Common myeloid progenitor, CD34-positive (primary cell): ENCODE data around the gene GMIP.

Experiments
- CTCF ChIA-PET: fragments of 350-600 bp; sonication (Branson Sonifier 250); formaldehyde crosslinking; loops from one replicate; lab custom pipeline; 2021; ENCODE audit warnings: antibody characterized with exemption; lab: Charles Lee
- POLR2A ChIA-PET: fragments of 350-600 bp; sonication (Branson Sonifier 250); formaldehyde crosslinking; loops from one replicate; lab custom pipeline; 2021; ENCODE audit warnings: antibody characterized with exemption; lab: Charles Lee
- DNase-seq, 3 donors: peaks; one replicate each; pipeline versions ENCODE4 v3.0.0 to v3.0.0-alpha.2; 2013
- H3K27ac ChIP-seq, 2 experiments: 1 replicate in 1 of 2; 2 replicates in 1 of 2; pipeline ENCODE4 v1.7.0; 2013; ENCODE audit warnings: inconsistent platforms in 2 of 2, low read length in 2 of 2, mild to moderate bottlenecking in 2 of 2, low read depth in 1 of 2, moderate library complexity in 1 of 2; ENCODE audit not compliant: severe bottlenecking in 2 of 2, insufficient read depth in 1 of 2, poor library complexity in 1 of 2
- H3K27me3 ChIP-seq, 5 experiments: replicated peaks in 2 of 5; 1 replicate in 3 of 5; 2 replicates in 2 of 5; pipeline versions ENCODE4 v1.6.1 to v1.7.0; 2013; ENCODE audit warnings: low read length in 4 of 5, mild to moderate bottlenecking in 2 of 5, moderate library complexity in 2 of 5, inconsistent platforms in 1 of 5; ENCODE audit not compliant: insufficient read depth in 5 of 5, control insufficient read depth in 4 of 5
- H3K36me3 ChIP-seq, 4 experiments: 1 replicate in 2 of 4; 2 replicates in 2 of 4; pipeline versions ENCODE4 v1.6.1 to v1.7.0; 2013; ENCODE audit warnings: low read length in 3 of 4, control low read depth in 1 of 4, mild to moderate bottlenecking in 1 of 4; ENCODE audit not compliant: control insufficient read depth in 4 of 4, insufficient read depth in 4 of 4
- H3K4me1 ChIP-seq, 4 experiments: 1 replicate in 3 of 4; 2 replicates in 1 of 4; pipeline versions ENCODE4 v1.6.1 to v1.7.1; 2013; ENCODE audit warnings: low read length in 3 of 4, mild to moderate bottlenecking in 3 of 4, control low read depth in 1 of 4, inconsistent platforms in 1 of 4, moderate library complexity in 1 of 4; ENCODE audit not compliant: control insufficient read depth in 4 of 4, insufficient read depth in 4 of 4; ENCODE audit errors: control extremely low read depth in 1 of 4
- H3K4me3 ChIP-seq, 7 experiments: 1 replicate in 4 of 7; 2 replicates in 3 of 7; pipeline versions ENCODE4 v1.5.1 to v1.7.0; 2013; ENCODE audit warnings: mild to moderate bottlenecking in 7 of 7, low read length in 6 of 7, moderate library complexity in 6 of 7, inconsistent platforms in 2 of 7, low read depth in 2 of 7, control low read depth in 1 of 7; ENCODE audit not compliant: insufficient read depth in 4 of 7, control insufficient read depth in 1 of 7; ENCODE audit errors: extremely low read depth in 1 of 7
- H3K9me3 ChIP-seq, 5 experiments: 1 replicate in 4 of 5; 2 replicates in 1 of 5; pipeline versions ENCODE4 v1.6.1 to v1.7.1; 2013; ENCODE audit warnings: low read length in 4 of 5, mild to moderate bottlenecking in 2 of 5, inconsistent platforms in 1 of 5, low read depth in 1 of 5, moderate library complexity in 1 of 5; ENCODE audit not compliant: control insufficient read depth in 4 of 5, insufficient read depth in 2 of 5; ENCODE audit errors: control extremely low read depth in 1 of 5
- WGBS: methylation state at CpG from one replicate; pipeline ENCODE4 v1.1.5; 2013; ENCODE audit not compliant: insufficient coverage; 5-methylcytosine and 5-hydroxymethylcytosine counted together

The GMIP gene

DNA sequence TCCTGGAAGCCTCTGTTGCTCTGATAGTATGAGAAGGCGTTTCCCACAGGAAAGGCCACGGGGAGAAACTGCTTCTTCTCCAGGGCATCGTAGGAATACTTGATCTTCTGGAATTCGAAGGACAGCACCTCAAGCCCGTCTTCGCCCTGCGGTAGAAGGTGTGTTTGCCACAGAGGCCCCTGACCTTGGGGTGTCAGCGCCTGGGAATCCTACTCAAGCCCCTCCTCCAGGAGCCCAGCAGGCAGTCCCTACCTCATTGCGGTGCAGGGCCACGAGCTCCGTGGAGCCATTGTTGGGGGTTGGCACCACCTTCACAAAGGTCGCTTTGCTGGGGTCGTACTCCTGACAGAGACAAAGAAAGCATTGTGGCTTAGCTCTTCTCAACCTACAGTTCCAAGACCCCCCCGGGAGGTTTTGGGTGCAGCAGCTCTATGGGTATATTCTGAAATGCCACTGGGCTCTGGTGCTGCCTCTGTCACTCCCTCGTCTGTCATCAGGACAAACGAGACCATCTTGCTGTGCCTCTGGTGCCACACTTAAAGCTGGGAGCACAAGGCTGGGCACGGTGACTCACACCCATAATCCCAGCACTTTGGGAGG lies 16.3 kb upstream of the GMIP start:
- no peaks in the 10 kb centered on the region for H3K27me3 ChIP-seq
- no peak overlapping the region for H3K27ac ChIP-seq
- H3K36me3 ChIP-seq = peaks cover 19 to 52% (median 49%) of the 10 kb centered on the region in 4 experiments
- CTCF ChIA-PET = interaction anchor here (1.4 kb wide), 1 partner anchor 16 kb away, joined by 3 read pairs; no protein-coding TSS in a partner anchor
- WGBS = 96% methylated on average over 17 of the region's 17 CpGs
- H3K4me1 ChIP-seq = peaks cover 6 to 26% (median 18%) of the 10 kb centered on the region in 4 experiments
- POLR2A ChIA-PET = interaction anchor here (1.3 kb wide), 1 partner anchor 7 kb away, joined by 3 read pairs; no protein-coding TSS in a partner anchor
- H3K4me3 ChIP-seq = no peak overlapping the region
- H3K9me3 ChIP-seq = no peaks in the 10 kb centered on the region
- DNase-seq = no peak

DNA sequence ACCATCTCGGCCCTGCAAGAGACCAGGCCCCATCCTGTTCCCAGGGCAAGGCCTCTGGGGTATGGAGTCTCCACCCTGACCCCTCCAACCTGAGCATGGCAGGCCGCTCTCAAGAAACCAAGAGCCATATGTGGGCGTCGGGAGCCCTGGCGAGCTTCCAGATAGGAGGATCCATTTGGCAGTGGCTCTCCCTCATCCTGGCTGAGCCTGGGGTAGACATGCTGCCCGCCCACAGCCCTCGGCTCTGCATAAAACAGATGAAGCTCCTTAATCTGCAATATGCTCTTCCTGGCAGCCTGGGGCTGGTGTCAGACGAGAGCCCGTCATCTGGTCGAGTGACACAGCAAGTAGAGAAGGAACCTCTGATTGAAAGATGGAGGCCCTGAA lies 13.9 kb upstream of the GMIP start:
- H3K4me3 ChIP-seq = no peak overlapping the region
- WGBS = 93% methylated on average over 10 of the region's 10 CpGs
- no peaks in the 10 kb centered on the region for H3K27me3 ChIP-seq
- H3K9me3 ChIP-seq = no peaks in the 10 kb centered on the region
- no peak overlapping the region for H3K27ac ChIP-seq
- peaks cover 22 to 76% (median 67%) of the 10 kb centered on the region in 4 experiments for H3K36me3 ChIP-seq
- ChIA-PET CTCF (interaction anchor here (1.3 to 1.6 kb wide), 2 partner anchors 13 to 125 kb away, joined by 3 to 6 read pairs; no protein-coding TSS in a partner anchor), POLR2A (no interaction called here)
- DNase-seq = no peak
- peaks cover under 1 to 14% (median 10%) of the 10 kb centered on the region in 4 experiments for H3K4me1 ChIP-seq

DNA sequence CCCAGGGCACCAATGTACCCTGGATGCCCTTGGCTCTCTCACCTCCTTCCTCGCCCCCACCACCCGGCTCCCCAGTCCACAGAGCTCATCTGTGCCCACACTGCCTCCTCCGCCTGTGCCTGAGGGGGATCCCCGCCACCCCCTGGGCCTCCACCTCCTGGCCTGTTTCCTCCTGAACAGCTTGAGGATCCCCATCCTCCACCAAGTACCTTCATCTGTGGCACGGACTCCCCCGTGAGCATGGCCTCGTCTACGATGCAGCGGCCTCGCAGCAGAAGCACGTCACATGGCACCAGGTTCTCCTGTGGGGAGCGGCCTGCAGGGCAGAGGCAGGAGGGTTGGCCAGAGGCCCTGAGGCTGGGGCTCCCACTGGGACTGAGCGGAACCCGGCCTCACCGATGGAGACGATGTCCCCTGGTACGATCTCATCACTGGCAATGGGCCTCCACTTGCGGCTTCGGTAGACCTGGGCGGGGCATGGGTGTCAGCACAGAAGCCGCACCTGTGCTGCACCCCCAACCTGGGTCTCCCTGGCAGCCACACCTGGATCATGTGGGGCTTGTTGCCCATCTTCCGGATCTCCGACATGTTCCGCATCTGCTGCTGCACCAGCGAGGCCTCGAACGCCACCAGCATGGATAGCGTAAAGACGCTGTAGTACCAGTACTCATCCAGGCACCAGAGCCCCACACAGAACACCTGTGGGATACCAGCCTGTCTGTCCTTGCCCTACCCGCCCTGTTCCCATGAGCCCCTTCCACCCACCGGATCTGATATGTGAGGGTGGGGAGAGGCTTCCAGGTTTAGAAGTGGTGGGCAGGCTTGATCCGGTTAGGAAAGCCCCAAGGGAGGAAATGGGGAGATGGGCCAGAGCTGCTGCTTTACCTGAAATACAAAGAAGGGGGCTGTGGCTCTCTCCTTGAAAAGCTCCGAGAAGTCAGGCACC lies 13.3 kb upstream of the GMIP start:
- POLR2A ChIA-PET = no interaction called here
- WGBS = 95% methylated on average over 23 of the region's 33 CpGs
- Histone ChIP-seq H3K36me3 (peaks cover 26 to 82% (median 71%) of the 10 kb centered on the region in 4 experiments), H3K27ac (no peak overlapping the region), H3K27me3 (no peaks in the 10 kb centered on the region), H3K9me3 (no peaks in the 10 kb centered on the region), H3K4me1 (peaks cover 0 to 8% (median 4%) of the 10 kb centered on the region in 4 experiments), H3K4me3 (no peak overlapping the region)
- CTCF ChIA-PET = interaction anchor here (1.3 to 1.6 kb wide), 2 partner anchors 12 to 125 kb away, joined by 3 to 6 read pairs; no protein-coding TSS in a partner anchor
- DNase-seq = no peak

DNA sequence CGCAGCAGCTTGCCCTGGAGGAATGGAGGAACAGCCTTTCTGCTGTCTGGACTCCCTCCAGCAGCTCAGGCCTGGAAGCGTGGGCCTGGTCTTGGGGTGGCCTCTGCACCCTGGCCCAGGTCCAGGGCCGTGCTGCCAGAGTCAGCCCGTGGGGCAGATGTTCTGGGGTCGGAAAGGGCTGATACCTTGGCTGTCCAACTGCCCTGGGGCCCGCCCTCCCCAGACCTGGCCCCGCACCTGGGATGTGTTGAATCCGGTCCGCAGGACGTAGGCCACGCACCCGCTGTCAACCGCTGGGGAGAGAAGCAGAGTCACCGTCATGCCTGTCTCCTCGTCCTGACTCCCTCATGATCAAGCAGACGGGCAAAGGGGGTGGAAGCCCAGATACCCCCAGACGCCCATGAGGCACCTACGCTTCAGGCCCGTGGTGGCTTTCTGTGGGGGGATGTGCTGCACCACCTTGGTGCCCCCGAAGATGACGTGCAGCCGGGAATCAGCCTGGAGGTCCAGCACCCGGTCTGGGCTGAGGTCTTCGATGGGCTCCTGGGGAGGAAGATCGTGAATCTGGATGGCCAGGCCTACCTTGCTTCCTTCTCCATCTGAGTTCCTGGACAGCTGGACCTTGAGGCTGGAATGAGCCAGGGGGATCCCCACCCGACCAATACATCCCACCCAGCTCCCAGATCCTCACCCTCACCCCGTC lies 12.3 kb upstream of the GMIP start:
- 99% methylated on average over 25 of the region's 27 CpGs for WGBS
- ChIA-PET CTCF (no interaction called here), POLR2A (no interaction called here)
- DNase-seq = no peak
- H3K4me3 ChIP-seq = no peak overlapping the region
- H3K36me3 ChIP-seq = peaks cover 26 to 92% (median 79%) of the 10 kb centered on the region in 4 experiments
- H3K9me3 ChIP-seq = no peaks in the 10 kb centered on the region
- H3K27ac ChIP-seq = no peak overlapping the region
- no peaks in the 10 kb centered on the region for H3K4me1 ChIP-seq
- H3K27me3 ChIP-seq = no peaks in the 10 kb centered on the region

GRCh38 chr19:19655051-19655594 lies 11.7 kb upstream of the GMIP start:
- CTCF ChIA-PET = interaction anchor here (1.1 kb wide), 1 partner anchor 102 kb away, joined by 3 read pairs; no protein-coding TSS in a partner anchor
- no peaks in the 10 kb centered on the region for H3K27me3 ChIP-seq
- POLR2A ChIA-PET = no interaction called here
- H3K9me3 ChIP-seq = no peaks in the 10 kb centered on the region
- no peak overlapping the region for H3K4me3 ChIP-seq
- 96% methylated on average over 22 of the region's 22 CpGs for WGBS
- no peak for DNase-seq
- H3K27ac ChIP-seq = no peak overlapping the region
- no peaks in the 10 kb centered on the region for H3K4me1 ChIP-seq
- peaks cover 26 to 97% (median 85%) of the 10 kb centered on the region in 4 experiments for H3K36me3 ChIP-seq

- H3K4me1 ChIP-seq = no peaks in the 10 kb centered on the region
- H3K27me3 ChIP-seq = no peaks in the 10 kb centered on the region
- no peak overlapping the region for H3K27ac ChIP-seq
- no peaks in the 10 kb centered on the region for H3K9me3 ChIP-seq
- no peak overlapping the region for H3K4me3 ChIP-seq
- DNase-seq = no peak
- 96% methylated on average over 14 of the region's 15 CpGs for WGBS
- CTCF ChIA-PET = interaction anchor here (1.1 kb wide), 1 partner anchor 102 kb away, joined by 3 read pairs; no protein-coding TSS in a partner anchor
- POLR2A ChIA-PET = no interaction called here
- peaks cover 26 to 97% (median 83%) of the 10 kb centered on the region in 4 experiments for H3K36me3 ChIP-seq
These were observed 11.0 kb upstream of the GMIP start for GRCh38 chr19:19654441-19654840.
